ENCODE data around the gene COL6A2. TPM values are rescaled to one million over a fixed set of nuclear protein-coding genes. Genes with fewer than 3 reads are reported as not detected.
"Not testable (repeated sequence)": the region's sequence is repeated elsewhere in the genome, so short reads cannot be mapped to it uniquely, and the experiment has no call there.

COL6A2 gene
- total RNA-seq, 1 donor from 2014 or later: 357 TPM

GRCh38 chr21:46141767-46142581 lies 44.1 kb downstream of the COL6A2 start:
- no peak for DNase-seq (ENCODE audit: low spot score)

DNA sequence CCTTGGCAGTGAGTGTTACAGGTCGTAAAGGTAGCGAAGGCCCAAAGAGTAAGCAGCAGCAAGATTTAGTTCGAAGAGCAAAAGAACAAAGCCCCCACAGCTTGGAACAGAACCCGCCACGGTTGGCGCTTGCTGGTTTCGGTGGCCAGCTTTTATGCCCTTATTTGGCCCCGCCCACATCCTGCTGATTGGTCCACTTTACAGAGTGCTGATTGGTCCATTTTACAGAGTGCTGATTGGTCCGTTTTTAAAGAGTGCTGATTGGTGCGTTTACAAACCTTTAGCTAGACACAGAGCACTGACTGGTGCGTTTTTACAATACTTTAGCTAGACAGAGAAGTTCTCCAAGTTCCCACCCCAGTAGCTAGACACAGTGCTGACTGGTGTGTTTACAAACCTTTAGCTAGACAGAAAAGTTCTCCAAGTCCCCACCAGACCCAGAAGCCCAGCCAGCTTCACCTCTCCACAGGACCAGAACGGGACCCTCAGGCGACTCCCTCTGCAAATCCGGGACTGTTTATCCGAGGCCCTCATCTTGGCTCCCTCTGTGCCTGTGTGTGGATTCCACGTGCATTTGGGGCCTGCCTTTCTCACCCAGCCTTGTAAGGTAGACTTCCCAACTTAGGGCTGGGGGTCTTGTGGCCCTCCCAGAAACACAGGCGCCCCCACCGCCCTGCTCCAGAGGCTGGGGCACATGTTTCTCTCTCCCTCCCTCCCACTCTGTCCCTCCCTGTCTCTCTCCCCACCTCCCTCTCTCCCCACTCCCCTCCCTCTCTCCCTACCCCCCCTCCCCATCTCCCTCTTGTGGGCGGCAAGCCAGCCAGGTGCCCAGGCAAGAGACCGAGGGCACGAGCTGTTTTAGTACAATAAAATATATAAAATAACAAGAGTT lies 44.9 kb downstream of the COL6A2 start:
- DNase-seq (ENCODE audit: low spot score): no peak

GRCh38 chr21:46144464-46145070 lies 46.7 kb downstream of the COL6A2 start:
- DNase-seq (ENCODE audit: low spot score): no peak

GRCh38 chr21:46145159-46145839 lies 47.4 kb downstream of the COL6A2 start:
- DNase-seq (ENCODE audit: low spot score): no peak

DNA sequence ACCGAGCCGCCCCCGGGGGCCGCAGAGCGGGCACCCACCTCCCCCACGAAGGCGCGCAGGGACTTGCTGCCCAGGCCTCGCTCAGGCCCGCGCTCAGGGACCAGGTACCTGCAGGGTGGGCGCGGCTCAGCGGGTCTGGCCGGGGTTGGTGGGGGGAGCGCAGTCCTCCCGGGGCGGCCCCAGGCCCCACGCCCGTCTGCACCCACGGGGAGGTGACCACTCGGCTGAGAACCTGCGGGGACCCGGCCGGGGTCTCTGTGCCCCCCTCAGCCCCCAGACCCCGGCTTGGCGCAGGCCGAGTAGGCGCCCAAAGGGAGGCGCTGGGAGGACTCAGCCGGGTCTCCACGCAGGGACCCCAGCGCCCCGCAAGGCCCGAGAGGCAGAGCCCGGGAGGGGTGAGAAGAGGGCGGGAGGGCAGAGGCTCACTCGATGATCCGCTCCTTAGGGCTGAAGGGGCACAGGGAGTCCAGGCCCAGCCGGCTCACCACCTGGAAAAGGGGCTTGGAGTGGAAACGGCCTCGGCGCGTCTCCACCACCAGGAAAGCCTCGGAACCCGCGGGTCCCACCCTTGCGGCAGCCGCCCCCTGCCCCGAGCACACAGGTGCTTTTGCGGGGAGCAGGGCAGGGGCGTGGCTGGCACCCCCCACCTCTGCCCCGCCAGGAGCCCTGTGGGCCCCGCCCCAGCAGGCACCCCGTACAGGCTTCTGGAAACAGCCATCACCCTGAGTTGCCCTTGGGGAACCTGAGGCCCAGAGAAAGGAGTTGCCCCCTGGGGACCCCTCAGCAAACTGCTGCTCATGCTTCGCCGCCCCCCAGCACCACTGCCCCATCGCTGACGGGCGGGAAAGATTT lies 48.2 kb downstream of the COL6A2 start:
- DNase-seq (ENCODE audit: low spot score): no peak

DNA sequence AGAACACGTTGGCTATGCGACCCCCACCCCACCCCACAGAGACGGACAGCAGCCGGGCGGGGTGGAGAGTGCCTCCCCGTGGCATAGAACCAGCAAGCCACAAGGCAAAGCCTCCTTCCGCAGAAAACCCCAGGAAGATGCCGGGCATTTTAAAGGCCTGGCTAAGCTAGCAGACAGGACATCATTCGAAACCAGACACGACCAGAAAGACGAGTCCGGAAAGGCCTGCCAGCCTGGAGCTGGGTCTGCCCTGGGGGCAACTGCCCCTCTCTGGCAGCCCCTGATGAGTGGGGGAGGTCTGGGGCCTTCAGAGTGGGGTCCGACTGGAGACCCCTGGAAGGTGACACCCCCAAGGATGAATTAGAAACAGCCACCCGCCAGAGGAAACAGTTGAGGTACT lies 48.9 kb downstream of the COL6A2 start:
- no peak for DNase-seq (ENCODE audit: low spot score)

DNA sequence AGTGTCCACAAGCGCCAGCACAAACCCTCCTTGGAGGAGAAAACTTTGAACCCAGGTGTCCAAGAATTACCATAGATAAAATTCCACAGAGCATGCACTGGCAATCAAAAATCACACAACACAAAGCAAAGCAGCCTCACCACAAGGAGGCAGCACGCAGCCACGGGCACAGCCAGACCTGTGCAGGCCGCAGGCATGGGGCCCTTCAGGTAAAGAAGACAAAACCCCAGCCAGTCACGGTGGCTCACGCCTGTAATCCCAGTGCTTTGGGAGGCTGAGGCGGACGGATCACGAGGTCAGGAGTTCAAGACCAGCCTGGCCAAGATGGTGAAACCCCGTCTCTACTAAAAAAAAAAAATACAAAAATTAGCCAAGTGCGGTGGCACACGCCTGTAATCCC lies 49.5 kb downstream of the COL6A2 start:
- not testable (repeated sequence) for DNase-seq (ENCODE audit: low spot score)

GRCh38 chr21:46148106-46148505 lies 50.2 kb downstream of the COL6A2 start:
- no peak for DNase-seq (ENCODE audit: low spot score)

DNA sequence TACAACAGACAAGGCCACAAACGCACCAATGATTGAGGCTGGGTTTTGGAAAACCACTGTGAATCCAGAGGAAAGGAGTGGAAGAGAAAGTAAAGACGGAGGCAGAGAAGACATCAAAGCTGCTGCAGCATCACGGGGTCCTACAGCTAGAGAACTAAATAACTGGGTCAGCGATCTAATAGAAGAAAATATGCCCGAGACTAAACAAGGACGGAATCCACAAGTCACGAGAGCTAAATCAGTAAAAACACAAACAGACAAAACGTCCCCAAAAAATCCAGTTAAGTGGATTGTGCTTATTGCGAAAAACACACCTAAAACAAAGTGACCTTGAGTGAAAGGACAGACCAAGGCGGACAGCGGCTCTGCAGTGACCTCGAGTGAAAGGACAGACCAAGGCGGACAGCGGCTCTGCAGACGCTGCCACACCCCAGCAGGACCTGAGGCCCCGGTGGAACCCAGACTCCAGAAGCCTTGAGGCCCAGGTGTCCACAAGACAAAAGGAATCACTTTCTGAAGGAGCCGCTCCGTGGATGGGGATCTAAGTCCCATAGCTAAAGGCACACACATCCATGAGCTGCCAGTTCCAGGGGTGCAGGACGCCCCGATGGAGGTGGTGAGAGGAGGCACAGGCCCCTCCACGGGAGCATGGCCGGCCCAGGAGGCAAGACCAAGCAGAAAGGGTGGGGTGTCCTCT lies 51.4 kb downstream of the COL6A2 start:
- DNase-seq (ENCODE audit: low spot score): no peak

- DNase-seq (ENCODE audit: low spot score): no peak
Observed at GRCh38 chr21:46150073-46150472, 52.2 kb downstream of the COL6A2 start.

DNA sequence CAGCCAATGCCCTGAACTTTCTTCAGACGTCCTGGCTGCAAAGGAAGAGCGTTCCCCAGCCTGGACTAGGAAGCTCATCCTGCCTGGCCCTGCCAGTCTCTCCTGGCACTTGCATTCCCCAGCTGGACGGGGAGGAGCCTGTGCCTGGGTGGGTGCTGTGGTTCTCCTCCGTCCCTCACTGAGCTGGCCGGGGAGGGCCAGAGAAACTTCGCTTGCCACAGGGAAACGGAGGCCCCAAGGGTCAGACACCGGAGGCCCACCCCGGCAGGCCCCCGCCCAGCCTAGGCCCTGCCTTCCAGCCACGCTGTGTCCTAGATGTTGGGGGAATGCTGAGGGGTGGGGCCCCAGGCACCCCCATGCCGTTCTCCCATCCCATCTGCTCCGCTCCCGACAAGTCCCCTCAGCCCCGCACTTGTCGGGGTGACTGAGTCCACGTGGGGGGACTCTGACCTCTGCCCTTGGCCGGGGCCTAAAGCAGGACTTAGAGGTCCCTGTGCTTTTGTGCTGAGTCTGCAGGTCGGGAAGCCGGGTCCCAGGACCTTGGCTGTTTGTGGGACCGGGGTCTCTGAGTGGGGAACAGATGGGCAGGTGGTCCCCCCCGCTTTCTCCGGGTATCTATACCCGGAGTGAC lies 52.7 kb downstream of the COL6A2 start:
- no peak for DNase-seq (ENCODE audit: low spot score)

DNA sequence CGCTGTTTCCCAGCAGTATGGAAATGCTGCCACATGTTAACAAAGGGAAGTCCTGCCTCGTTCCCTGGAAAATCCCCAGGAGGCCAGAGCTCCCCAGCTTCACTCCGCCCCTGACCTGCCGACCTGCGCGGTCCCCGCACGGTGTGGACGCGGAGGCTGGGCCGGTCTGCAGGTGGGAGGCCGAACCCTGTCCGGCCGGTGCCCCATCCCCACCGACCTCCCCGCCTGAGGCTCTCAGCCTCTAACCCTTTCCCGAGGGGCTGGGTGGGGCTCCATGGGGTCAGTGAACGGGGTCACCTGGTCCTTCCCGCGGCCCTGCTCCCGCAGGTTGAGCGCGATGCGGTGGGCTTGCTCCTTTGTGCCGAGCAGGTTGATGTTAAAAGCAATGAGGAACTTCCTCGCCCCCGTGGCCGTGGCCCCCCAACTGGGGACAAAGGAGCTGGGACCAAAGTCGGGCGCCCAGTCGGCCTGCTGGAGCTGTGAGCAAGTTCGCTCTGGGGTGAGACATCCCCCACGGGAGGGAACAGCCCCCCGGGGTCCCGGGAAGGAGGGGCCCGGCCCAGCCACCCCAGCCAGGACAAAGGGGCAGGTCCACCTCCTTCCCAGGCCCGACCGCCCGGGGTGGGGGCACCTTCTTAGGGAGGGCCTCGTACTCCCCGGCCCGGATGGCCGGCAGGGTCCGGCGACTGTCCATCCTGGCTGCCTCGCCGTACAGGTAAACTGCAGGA lies 53.5 kb downstream of the COL6A2 start:
- DNase-seq (ENCODE audit: low spot score): no peak

DNA sequence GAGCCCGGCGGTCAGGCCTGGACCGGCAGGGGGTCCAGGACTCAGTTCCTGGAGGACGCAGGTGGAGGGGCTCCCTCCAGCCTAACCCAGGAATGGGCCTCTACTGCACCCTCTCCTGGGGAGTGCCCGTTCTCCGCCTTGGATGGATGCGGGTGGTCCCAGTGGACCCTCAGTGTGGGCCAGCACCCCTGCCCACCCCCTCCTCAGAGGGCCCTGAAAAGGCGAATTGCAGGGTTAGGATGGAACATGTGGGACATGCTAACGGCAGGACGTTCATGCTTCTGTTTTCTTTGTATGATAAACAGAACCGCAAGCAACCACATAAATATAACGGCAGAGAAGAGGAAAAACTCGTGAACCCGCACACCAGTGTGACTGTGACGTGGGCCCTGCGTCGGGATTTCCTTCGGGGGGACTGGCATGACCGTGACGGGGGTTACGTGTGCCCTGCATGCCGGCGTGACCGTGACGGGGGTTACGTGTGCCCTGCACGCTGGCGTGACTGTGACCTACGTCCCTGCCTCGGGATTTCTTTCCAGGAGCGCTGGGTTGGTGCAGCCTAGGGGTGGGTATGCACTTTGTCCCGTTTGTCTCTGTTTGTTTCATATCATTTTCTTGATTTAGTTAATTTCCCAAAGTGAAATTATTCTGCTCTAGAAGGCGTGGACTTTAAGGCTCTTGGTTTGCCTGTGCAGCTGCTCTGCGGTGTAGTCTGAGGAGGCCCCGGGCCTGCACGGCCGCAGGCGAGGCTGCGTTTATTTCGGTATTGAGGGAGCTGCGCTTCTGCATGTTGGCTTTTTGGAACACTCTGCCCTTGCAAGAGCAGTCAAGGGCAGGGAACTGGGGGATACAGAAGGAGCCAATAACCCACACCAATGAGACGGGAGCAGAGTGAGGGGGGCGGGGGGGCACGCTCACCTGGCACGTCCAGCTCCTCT lies 54.3 kb downstream of the COL6A2 start:
- no peak for DNase-seq (ENCODE audit: low spot score)

DNA sequence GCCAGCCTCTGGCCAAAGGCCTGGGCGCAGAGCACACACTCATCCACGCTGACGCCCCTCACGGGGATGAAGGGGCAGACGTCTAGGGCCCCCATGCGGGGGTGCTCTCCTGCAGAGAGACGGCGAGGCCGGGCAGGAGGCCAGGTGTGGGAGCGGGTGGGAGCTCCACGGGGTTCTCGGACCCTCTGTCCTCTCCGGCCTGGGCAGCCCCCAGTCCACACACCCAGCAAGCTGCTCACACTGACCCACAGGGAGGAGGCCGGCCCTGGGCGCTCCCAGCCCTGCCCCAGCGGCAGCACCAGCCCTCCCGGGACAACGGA lies 55.0 kb downstream of the COL6A2 start:
- DNase-seq (ENCODE audit: low spot score): peak; percentile 42

DNA sequence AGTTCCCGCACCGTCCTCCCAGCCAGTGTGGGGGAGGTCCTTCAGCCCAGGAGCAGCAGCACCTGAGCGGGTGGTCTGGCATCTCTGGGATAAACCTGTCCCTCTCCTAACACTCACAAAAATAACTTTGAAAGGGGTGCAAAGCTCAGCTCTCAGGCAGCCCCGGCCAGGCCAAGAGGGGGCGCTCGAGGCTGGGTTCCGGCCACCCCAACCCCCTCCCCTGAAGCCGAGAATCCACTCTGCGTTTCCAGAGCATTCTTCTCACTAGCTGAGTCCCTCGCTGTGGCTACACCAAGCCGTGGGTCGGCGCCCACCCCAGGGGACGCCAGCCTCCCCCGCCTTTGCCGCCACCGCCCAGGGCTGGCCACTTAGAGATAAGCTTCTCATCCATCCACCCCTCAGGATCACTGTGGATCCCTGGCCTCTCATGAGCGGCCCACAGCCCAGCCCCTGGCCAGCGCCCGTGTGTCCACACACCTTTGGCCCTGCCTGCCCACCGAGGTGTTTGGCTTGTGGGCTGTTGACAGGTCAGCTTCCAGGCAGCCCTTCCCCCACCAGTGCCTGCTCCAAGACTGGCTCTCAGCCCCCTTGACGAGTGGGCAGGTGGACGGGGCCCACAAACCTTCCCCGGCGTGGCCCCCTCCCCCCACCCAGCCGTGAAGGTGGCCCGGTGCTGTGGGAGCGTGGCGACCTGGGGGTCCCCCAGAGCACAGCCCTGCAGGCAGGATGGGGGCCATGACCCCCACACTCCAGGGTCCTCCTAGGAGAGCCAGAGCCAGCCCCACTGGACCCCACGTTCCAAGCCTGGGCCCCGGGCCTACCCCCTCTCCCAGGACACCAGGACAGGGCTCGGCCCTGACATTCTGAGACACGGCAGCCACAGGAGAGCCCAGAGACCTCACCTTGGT lies 55.6 kb downstream of the COL6A2 start:
- peak; percentile 61 for DNase-seq (ENCODE audit: low spot score)

DNA sequence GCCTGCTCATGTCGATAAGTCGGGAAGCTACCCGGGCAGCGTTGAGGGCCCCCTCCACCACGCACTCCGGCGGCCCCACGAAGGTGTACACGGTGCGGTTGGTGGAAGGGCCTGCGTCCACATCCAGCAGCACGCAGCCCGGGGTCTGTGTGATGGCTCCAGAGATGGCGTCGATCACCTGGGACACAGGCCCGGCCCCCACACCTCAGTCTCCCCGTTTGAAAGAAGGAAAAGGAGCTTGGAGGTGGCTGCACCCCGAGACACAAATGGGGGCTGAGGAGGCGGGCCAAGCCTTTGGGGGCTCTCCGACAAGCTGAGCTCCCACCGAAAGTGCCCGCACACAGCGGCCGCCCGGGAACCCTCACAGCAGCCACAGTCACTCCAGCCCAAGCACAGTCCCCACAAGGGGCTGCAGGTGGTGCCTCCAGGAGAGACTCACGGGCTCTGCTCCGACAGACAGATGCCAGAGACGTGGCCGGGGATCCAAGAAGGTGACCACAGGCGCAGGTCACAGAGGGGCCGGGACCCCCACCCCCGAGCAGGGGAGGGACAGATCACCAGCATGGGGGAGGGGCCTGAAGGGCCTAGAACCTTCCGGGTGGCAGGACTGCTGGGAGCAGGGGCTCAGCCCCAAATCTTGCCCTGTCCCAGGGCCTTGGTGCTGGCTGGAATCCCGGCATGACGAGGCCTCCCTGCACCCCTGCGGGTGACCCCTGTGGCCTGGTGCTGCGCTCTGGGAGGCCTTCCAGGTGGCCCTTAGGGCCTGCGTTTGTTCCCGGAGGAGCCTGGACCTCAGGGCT lies 56.4 kb downstream of the COL6A2 start:
- peak; percentile 40 for DNase-seq (ENCODE audit: low spot score)
